ENCODE data around the gene QPCTL.

DNA sequence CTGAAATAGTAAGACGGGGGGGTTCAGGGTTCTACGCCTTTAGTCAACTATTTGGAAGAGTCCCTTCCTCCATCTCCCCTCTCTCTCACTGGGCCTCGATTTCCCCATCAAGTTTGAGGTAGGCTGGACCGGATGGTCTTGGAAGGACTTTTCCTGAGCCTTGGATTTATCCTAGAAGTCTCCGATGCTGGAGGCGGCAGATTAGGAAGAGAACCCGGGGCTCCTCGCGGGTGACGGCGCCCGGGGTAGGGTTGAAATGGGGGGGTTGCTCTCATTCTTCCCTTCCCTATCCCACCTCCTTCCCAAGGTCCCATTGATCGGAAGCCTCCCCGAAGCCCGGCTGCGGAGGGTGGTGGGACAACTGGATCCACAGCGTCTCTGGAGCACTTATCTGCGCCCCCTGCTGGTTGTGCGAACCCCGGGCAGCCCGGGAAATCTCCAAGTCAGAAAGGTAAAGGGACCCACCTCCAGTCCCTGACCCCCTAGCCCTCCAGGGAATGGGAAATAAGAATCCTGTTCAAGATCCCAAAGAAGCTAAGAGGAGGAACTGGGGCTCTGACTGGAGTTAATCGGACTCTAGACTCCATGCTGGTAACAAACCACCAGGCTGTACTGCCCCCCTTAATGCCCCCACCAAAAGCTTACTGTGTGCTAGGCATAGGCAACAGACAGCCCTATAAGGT, 781 bp downstream of the QPCTL start:
- TF ChIP-seq POLR2AphosphoS5 (IDR thresholded peaks at IDR 0.05; ENCODE audit: borderline replicate concordance, low read depth, low read length) (no peak), EZH2 (IDR thresholded peaks at IDR 0.05) (no peak)
